Measurements from ENCODE around the gene TRIM45.

GRCh38 chr1:117135329-117135728, 13.8 kb upstream of the TRIM45 start:
- TF ChIP-seq GATA2 (IDR thresholded peaks at IDR 0.05; ENCODE audit: low read depth, low read length) (no peak), GATA3 (IDR thresholded peaks at IDR 0.05; ENCODE audit: low read depth, low read length) (no peak)
